Ascending aorta (tissue), 2 donors: ENCODE data around the gene BICDL1. TPM values are rescaled to one million over a fixed set of nuclear protein-coding genes. Genes with fewer than 3 reads are reported as not detected.

Experiments used
- DNase-seq, 2 donors: peaks; one replicate each; pipeline ENCODE4 v3.0.0-alpha.2; 2019; ENCODE audit warnings: low spot score in 2 of 2
- H3K27ac ChIP-seq, 2 donors: fragments of 200-600 bp; sonication (generic); one replicate each; pipeline ENCODE4 v1.5.1; 2016 to 2017; ENCODE audit warnings: mild to moderate bottlenecking in 1 of 2
- H3K27me3 ChIP-seq: fragments of 200-600 bp; sonication (generic); one replicate; pipeline ENCODE4 v1.5.1; 2017
- H3K36me3 ChIP-seq, 2 donors: fragments of 200-600 bp; sonication (generic); one replicate each; pipeline ENCODE4 v1.5.1; 2016
- H3K4me1 ChIP-seq, 2 donors: fragments of 200-600 bp; sonication (generic); one replicate each; pipeline ENCODE4 v1.5.1; 2016 to 2017; ENCODE audit warnings: mild to moderate bottlenecking in 1 of 2
- H3K4me3 ChIP-seq, 2 donors: fragments of 200-600 bp; sonication (generic); one replicate each; pipeline ENCODE4 v1.5.1; 2016 to 2017; ENCODE audit warnings: mild to moderate bottlenecking in 1 of 2
- H3K9me3 ChIP-seq, 2 donors: fragments of 200-600 bp; sonication (generic); one replicate each; pipeline ENCODE4 v1.5.1; 2016
- CTCF ChIP-seq, 3 experiments: fragments of 200-600 bp in 2 of 3; fragments of 450-650 bp in 1 of 3; sonication (generic) in 2 of 3; IDR thresholded peaks; one replicate each; pipeline ENCODE4 v1.5.1; 2016 to 2019; ENCODE audit warnings: antibody characterized with exemption in 3 of 3, mild to moderate bottlenecking in 1 of 3, moderate library complexity in 1 of 3
- intact Hi-C: fragments of 100-400 bp; cut with DNase I; formaldehyde crosslinking; loops from one replicate; pipeline ENCODE4 v1.15.1; 2023
- total RNA-seq: library from RNA; depleted of rRNA; stranded (reverse); fragments of >200 nt; gene quantifications from one replicate; pipeline ENCODE4 v1.1.0, GENCODE V29; 2016

The BICDL1 gene
- total RNA-seq, 1 donor from 2014 or later = not detected

- Histone ChIP-seq H3K27me3 (no peaks in the 10 kb centered on the region), H3K4me1 (no peaks in the 10 kb centered on the region), H3K27ac (no peak overlapping the region), H3K4me3 (no peak overlapping the region), H3K36me3 (peaks cover 99 to 100% of the 10 kb centered on the region in 2 donors), H3K9me3 (no peaks in the 10 kb centered on the region)
- TF ChIP-seq CTCF (IDR thresholded peaks at IDR 0.05) = no peak
- intact Hi-C loops = no loop called here
- no peak for DNase-seq
Measured at GRCh38 chr12:120137833-120138232, 148.8 kb downstream of the BICDL1 start.

DNA sequence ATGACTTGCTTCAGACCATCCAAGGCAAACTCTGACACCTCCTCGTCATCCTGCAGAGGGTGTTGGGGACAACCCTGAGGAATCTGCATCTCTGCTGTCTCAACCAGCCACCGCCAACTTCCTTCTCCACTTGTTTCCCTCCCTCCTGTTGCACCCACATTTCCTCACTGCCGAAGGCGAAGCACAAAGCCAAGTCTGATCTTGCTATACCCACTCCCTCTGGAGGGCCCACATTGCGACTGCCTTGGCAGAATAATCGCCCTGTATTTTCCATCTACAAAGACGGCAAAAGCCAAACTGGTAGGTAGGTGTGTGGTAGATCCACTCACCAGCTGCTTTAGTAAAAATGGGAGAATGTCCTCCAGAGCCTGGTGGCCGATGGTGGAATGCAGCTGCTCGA, 149.3 kb downstream of the BICDL1 start:
- no peaks in the 10 kb centered on the region for H3K27me3 ChIP-seq
- TF ChIP-seq CTCF (IDR thresholded peaks at IDR 0.05) = no peak
- no peaks in the 10 kb centered on the region for H3K4me1 ChIP-seq
- no peak overlapping the region for H3K4me3 ChIP-seq
- H3K36me3 ChIP-seq = peaks cover 99 to 100% of the 10 kb centered on the region in 2 donors
- intact Hi-C loops = no loop called here
- H3K9me3 ChIP-seq = no peaks in the 10 kb centered on the region
- DNase-seq = no peak
- no peak overlapping the region for H3K27ac ChIP-seq

GRCh38 chr12:120139958-120140357, 150.9 kb downstream of the BICDL1 start:
- DNase-seq = no peak
- no peaks in the 10 kb centered on the region for H3K9me3 ChIP-seq
- intact Hi-C loops = no loop called here
- no peak overlapping the region for H3K4me3 ChIP-seq
- TF ChIP-seq CTCF (IDR thresholded peaks at IDR 0.05) = no peak
- no peaks in the 10 kb centered on the region for H3K4me1 ChIP-seq
- H3K27me3 ChIP-seq = no peaks in the 10 kb centered on the region
- peaks cover 99 to 100% of the 10 kb centered on the region in 2 donors for H3K36me3 ChIP-seq
- no peak overlapping the region for H3K27ac ChIP-seq

- no peak for DNase-seq
- peaks cover 99 to 100% of the 10 kb centered on the region in 2 donors for H3K36me3 ChIP-seq
- H3K4me1 ChIP-seq = no peaks in the 10 kb centered on the region
- H3K9me3 ChIP-seq = no peaks in the 10 kb centered on the region
- no peak overlapping the region for H3K4me3 ChIP-seq
- no peak for TF ChIP-seq CTCF (IDR thresholded peaks at IDR 0.05)
- no peak overlapping the region for H3K27ac ChIP-seq
- no peaks in the 10 kb centered on the region for H3K27me3 ChIP-seq
- intact Hi-C loops = no loop called here
Measured at GRCh38 chr12:120140603-120141002, 151.6 kb downstream of the BICDL1 start.

DNA sequence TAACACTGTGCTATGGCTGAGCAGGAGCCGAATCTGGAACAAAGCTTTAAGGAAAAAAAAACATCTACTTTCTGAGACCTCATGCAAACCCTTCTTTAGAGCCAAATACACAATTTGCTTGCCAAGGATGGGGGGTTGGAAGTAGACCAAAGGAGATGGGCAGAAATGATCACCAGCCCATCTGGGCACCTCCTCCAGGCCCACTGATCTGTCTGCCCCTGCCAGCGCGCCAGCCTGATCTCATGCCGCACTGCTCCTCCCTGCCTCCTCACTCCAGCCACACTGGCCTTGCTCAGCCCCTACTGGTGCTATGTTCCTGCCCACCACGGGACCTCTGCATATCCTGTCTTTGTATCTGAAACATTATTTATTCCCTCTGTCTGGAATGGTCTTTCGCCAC, 152.3 kb downstream of the BICDL1 start:
- H3K27ac ChIP-seq = no peak overlapping the region
- H3K4me1 ChIP-seq = no peaks in the 10 kb centered on the region
- no peaks in the 10 kb centered on the region for H3K27me3 ChIP-seq
- DNase-seq = no peak
- no peak overlapping the region for H3K4me3 ChIP-seq
- no peak for TF ChIP-seq CTCF (IDR thresholded peaks at IDR 0.05)
- peaks cover 96 to 97% of the 10 kb centered on the region in 2 donors for H3K36me3 ChIP-seq
- H3K9me3 ChIP-seq = no peaks in the 10 kb centered on the region
- intact Hi-C loops = no loop called here

GRCh38 chr12:120142231-120142877, 153.3 kb downstream of the BICDL1 start:
- no peaks in the 10 kb centered on the region for H3K27me3 ChIP-seq
- no peaks in the 10 kb centered on the region for H3K4me1 ChIP-seq
- no peak overlapping the region for H3K4me3 ChIP-seq
- H3K36me3 ChIP-seq = peaks cover 96 to 97% of the 10 kb centered on the region in 2 donors
- no peak for TF ChIP-seq CTCF (IDR thresholded peaks at IDR 0.05)
- no peak for DNase-seq
- no peaks in the 10 kb centered on the region for H3K9me3 ChIP-seq
- no peak overlapping the region for H3K27ac ChIP-seq
- intact Hi-C loops = no loop called here
